ENCODE measurements around the gene FRRS1.

Gene FRRS1

GRCh38 chr1:99749504-99750347, 16.7 kb downstream of the FRRS1 start:
- H3K36me3 ChIP-seq (ENCODE audit: insufficient read depth, low read length): peaks cover 9% of the 10 kb centered on the region
- no peak overlapping the region for H3K4me3 ChIP-seq
- DNase-seq (ENCODE audit: low read depth, low spot score): no peak
- TF ChIP-seq EZH2 (IDR thresholded peaks at IDR 0.05) (no peak), POLR2AphosphoS5 (IDR thresholded peaks at IDR 0.05; ENCODE audit: borderline replicate concordance, low read depth, low read length) (no peak), FOXP2 (optimal IDR thresholded peaks at IDR 0.05; ENCODE audit: control extremely low read depth, extremely low read length, insufficient read depth) (no peak)
- H3K27ac ChIP-seq: no peak overlapping the region
- H3K9me3 ChIP-seq (ENCODE audit: low read depth, low read length): no peaks in the 10 kb centered on the region
- H3K9ac ChIP-seq (ENCODE audit: insufficient read length): no peak overlapping the region

GRCh38 chr1:99748419-99748818, 18.0 kb downstream of the FRRS1 start:
- no peak for DNase-seq (ENCODE audit: low read depth, low spot score)
- H3K9me3 ChIP-seq (ENCODE audit: low read depth, low read length): no peaks in the 10 kb centered on the region
- H3K4me3 ChIP-seq: no peak overlapping the region
- H3K27ac ChIP-seq: no peak overlapping the region
- no peak overlapping the region for H3K9ac ChIP-seq (ENCODE audit: insufficient read length)
- H3K36me3 ChIP-seq (ENCODE audit: insufficient read depth, low read length): peaks cover 11% of the 10 kb centered on the region
- TF ChIP-seq FOXP2 (optimal IDR thresholded peaks at IDR 0.05; ENCODE audit: control extremely low read depth, extremely low read length, insufficient read depth) (no peak), POLR2AphosphoS5 (IDR thresholded peaks at IDR 0.05; ENCODE audit: borderline replicate concordance, low read depth, low read length) (no peak), EZH2 (IDR thresholded peaks at IDR 0.05) (no peak)

GRCh38 chr1:99745684-99746083, 20.8 kb downstream of the FRRS1 start:
- H3K4me3 ChIP-seq: no peak overlapping the region
- H3K9me3 ChIP-seq (ENCODE audit: low read depth, low read length): no peaks in the 10 kb centered on the region
- no peak overlapping the region for H3K9ac ChIP-seq (ENCODE audit: insufficient read length)
- DNase-seq (ENCODE audit: low read depth, low spot score): no peak
- no peak for TF ChIP-seq FOXP2 (optimal IDR thresholded peaks at IDR 0.05; ENCODE audit: control extremely low read depth, extremely low read length, insufficient read depth)
- no peak for TF ChIP-seq POLR2AphosphoS5 (IDR thresholded peaks at IDR 0.05; ENCODE audit: borderline replicate concordance, low read depth, low read length)
- TF ChIP-seq EZH2 (IDR thresholded peaks at IDR 0.05): no peak
- peaks cover 24% of the 10 kb centered on the region for H3K36me3 ChIP-seq (ENCODE audit: insufficient read depth, low read length)
- no peak overlapping the region for H3K27ac ChIP-seq

GRCh38 chr1:99745061-99745460, 21.4 kb downstream of the FRRS1 start:
- no peaks in the 10 kb centered on the region for H3K9me3 ChIP-seq (ENCODE audit: low read depth, low read length)
- H3K9ac ChIP-seq (ENCODE audit: insufficient read length): no peak overlapping the region
- no peak for DNase-seq (ENCODE audit: low read depth, low spot score)
- H3K27ac ChIP-seq: no peak overlapping the region
- peaks cover 27% of the 10 kb centered on the region for H3K36me3 ChIP-seq (ENCODE audit: insufficient read depth, low read length)
- no peak overlapping the region for H3K4me3 ChIP-seq
- TF ChIP-seq EZH2 (IDR thresholded peaks at IDR 0.05): no peak

- H3K9me3 ChIP-seq (ENCODE audit: low read depth, low read length): no peaks in the 10 kb centered on the region
- peaks cover 28% of the 10 kb centered on the region for H3K36me3 ChIP-seq (ENCODE audit: insufficient read depth, low read length)
- H3K9ac ChIP-seq (ENCODE audit: insufficient read length): no peak overlapping the region
- no peak for TF ChIP-seq FOXP2 (optimal IDR thresholded peaks at IDR 0.05; ENCODE audit: control extremely low read depth, extremely low read length, insufficient read depth)
- no peak for TF ChIP-seq POLR2AphosphoS5 (IDR thresholded peaks at IDR 0.05; ENCODE audit: borderline replicate concordance, low read depth, low read length)
- TF ChIP-seq EZH2 (IDR thresholded peaks at IDR 0.05): no peak
- DNase-seq (ENCODE audit: low read depth, low spot score): no peak
- H3K27ac ChIP-seq: no peak overlapping the region
- H3K4me3 ChIP-seq: no peak overlapping the region
These were observed 26.3 kb downstream of the FRRS1 start for GRCh38 chr1:99740141-99740540.

- no peak for DNase-seq (ENCODE audit: low read depth, low spot score)
- Histone ChIP-seq H3K9ac (ENCODE audit: insufficient read length) (peak overlapping the region; percentile 24), H3K27ac (no peak overlapping the region), H3K36me3 (ENCODE audit: insufficient read depth, low read length) (peaks cover 26% of the 10 kb centered on the region), H3K4me3 (peak overlapping the region; percentile 34; the same call in 1 of the 2 replicates), H3K9me3 (ENCODE audit: low read depth, low read length) (no peaks in the 10 kb centered on the region)
- TF ChIP-seq EZH2 (IDR thresholded peaks at IDR 0.05) (no peak), FOXP2 (optimal IDR thresholded peaks at IDR 0.05; ENCODE audit: control extremely low read depth, extremely low read length, insufficient read depth) (no peak), POLR2AphosphoS5 (IDR thresholded peaks at IDR 0.05; ENCODE audit: borderline replicate concordance, low read depth, low read length) (no peak)
These were observed 27.5 kb downstream of the FRRS1 start for GRCh38 chr1:99738858-99739465.

GRCh38 chr1:99737016-99737415, 29.4 kb downstream of the FRRS1 start:
- Histone ChIP-seq H3K27ac (no peak overlapping the region), H3K9ac (ENCODE audit: insufficient read length) (no peak overlapping the region), H3K36me3 (ENCODE audit: insufficient read depth, low read length) (peaks cover 16% of the 10 kb centered on the region), H3K9me3 (ENCODE audit: low read depth, low read length) (no peaks in the 10 kb centered on the region), H3K4me3 (no peak overlapping the region)
- TF ChIP-seq EZH2 (IDR thresholded peaks at IDR 0.05) (no peak), FOXP2 (optimal IDR thresholded peaks at IDR 0.05; ENCODE audit: control extremely low read depth, extremely low read length, insufficient read depth) (no peak), POLR2AphosphoS5 (IDR thresholded peaks at IDR 0.05; ENCODE audit: borderline replicate concordance, low read depth, low read length) (no peak)
- DNase-seq (ENCODE audit: low read depth, low spot score): no peak

- H3K9me3 ChIP-seq (ENCODE audit: low read depth, low read length): no peaks in the 10 kb centered on the region
- H3K36me3 ChIP-seq (ENCODE audit: insufficient read depth, low read length): peaks cover 14% of the 10 kb centered on the region
- no peak for DNase-seq (ENCODE audit: low read depth, low spot score)
- no peak overlapping the region for H3K4me3 ChIP-seq
- no peak for TF ChIP-seq FOXP2 (optimal IDR thresholded peaks at IDR 0.05; ENCODE audit: control extremely low read depth, extremely low read length, insufficient read depth)
- TF ChIP-seq EZH2 (IDR thresholded peaks at IDR 0.05): no peak
- TF ChIP-seq POLR2AphosphoS5 (IDR thresholded peaks at IDR 0.05; ENCODE audit: borderline replicate concordance, low read depth, low read length): no peak
- H3K27ac ChIP-seq: no peak overlapping the region
- H3K9ac ChIP-seq (ENCODE audit: insufficient read length): no peak overlapping the region
These were observed 30.6 kb downstream of the FRRS1 start for GRCh38 chr1:99735852-99736251.
